GM18507 (cell line): ENCODE data around the gene STYXL1.
"Not testable (repeated sequence)": the region's sequence is repeated elsewhere in the genome, so short reads cannot be mapped to it uniquely, and the experiment has no call there.

Source experiments
- DNase-seq: peaks from one replicate; pipeline ENCODE4 v3.0.0; 2011; ENCODE audit warnings: low read depth; ENCODE audit not compliant: insufficient read length; ENCODE audit errors: extremely low spot score
- FAIRE-seq: peaks from 2 replicates; lab custom pipeline; 2011; peaks lifted over from hg19 to GRCh38; lab: Jason Lieb, UNC

The STYXL1 gene, protein sequence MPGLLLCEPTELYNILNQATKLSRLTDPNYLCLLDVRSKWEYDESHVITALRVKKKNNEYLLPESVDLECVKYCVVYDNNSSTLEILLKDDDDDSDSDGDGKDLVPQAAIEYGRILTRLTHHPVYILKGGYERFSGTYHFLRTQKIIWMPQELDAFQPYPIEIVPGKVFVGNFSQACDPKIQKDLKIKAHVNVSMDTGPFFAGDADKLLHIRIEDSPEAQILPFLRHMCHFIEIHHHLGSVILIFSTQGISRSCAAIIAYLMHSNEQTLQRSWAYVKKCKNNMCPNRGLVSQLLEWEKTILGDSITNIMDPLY

DNA sequence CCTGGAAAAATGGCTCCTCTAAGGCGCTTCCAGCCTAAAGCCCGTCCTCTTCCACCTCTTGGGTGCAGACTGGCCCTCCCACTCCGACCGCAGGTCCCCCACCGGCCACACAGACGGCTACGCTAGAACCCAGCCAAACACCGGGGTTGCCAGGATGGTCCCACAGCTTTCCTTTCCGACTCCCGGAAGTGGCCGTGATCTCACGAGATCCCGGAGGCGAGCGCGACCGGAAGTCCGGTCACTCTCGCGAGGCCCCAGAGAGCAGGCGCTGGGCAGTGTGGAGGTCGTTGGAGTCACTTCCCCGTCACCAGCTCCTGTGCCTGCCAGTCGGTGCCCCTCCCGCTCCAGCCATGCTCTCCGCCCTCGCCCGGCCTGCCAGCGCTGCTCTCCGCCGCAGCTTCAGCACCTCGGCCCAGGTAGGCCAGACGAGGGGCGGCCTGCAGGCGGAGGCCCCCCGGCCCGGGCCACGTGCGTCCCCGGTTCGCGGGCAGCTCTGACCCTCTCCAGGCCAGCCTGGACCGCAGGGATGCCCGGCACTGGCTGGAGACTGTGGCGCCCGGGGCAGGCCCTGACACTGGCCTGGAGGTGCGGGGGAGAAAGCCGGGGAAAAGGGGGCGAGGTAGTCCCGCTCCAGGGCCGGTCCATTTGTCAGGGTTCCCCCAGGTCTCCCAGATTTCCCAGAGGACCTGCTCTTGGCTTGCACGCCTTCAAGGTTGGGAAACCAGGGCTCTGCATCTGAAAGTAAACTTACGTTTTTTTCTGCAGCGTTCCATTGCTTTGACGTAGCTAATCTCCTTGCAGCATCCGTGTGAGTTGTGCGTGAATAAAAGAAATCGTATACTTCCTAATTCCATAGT is at the start of gene STYXL1, which contains the start of gene MDH2:
STYXL1 (minus strand) TSS at position 190 of the 857 bp plus-strand sequence. CDS start 17,477 bp downstream, outside the sequence.
MDH2 (plus strand) TSS at position 296 of the 857 bp plus-strand sequence; CDS start at position 351, 55 bp downstream.
- FAIRE-seq (peak; percentile 84), DNase-seq (peak; percentile 93)

GRCh38 chr7:76095908-76096307 is 48.1 kb upstream of the STYXL1 start:
- no peak for DNase-seq
- FAIRE-seq = no peak

DNA sequence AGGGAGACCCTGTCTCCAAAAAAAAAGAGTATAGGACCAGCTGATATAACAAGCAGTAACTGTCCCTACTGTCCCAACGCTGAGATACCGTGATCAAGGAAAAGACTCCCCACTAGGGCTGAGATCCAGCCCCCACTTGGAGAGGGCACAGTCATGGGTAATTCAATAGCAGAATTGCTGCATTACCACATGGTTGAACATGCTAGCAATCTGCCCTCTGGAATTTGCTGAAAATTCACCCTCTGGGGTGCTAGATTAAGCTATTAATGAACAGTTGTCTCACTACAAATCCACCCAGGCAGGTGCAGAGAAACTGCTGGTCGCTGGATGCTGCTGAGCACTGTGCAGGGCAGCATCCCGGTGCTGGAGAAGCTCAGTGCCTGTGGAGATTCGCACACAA is 46.5 kb upstream of the STYXL1 start:
- not testable (repeated sequence) for FAIRE-seq, DNase-seq

DNA sequence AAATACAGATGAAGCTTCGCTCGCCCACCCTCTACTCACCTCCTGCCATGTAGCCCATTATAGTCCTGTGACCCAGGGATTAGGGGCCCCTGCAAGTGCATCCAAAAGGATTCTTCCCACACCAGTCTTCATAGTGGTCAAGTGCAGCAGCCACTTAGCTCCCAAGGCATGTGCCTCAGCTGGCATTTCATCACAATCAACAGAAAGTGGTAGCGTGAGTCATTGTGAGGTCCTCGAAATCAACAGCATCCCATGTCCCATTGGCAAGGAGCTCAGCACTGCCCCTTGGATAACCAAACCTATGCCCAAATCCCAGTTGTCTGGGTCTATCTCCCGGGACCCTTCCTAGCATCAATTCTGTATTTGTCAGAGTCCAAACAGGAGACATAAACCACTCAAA is 45.7 kb upstream of the STYXL1 start:
- not testable (repeated sequence) for DNase-seq, FAIRE-seq

DNA sequence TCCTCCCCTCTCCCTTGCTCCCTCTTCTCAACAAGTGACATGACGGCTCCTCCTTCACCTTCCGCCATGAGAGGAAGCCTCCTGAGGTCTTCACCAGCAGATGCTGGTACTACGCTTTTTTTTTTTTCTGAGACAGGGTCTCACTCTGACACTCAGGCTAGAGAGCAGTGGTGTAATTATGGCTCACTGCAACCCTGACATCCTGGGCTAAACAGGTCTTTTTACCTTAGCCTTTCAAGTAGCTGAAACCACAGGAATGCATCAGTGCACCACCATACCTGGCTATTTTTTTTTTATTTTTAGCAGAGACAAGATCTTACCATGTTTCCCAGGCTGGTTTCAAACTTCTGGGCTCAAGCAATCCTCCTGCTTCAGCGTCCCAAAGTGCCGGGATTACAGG is 43.7 kb upstream of the STYXL1 start:
- DNase-seq (no peak), FAIRE-seq (no peak)

- DNase-seq (no peak), FAIRE-seq (no peak)
Observed at GRCh38 chr7:76089865-76090475, 42.2 kb upstream of the STYXL1 start.

DNA sequence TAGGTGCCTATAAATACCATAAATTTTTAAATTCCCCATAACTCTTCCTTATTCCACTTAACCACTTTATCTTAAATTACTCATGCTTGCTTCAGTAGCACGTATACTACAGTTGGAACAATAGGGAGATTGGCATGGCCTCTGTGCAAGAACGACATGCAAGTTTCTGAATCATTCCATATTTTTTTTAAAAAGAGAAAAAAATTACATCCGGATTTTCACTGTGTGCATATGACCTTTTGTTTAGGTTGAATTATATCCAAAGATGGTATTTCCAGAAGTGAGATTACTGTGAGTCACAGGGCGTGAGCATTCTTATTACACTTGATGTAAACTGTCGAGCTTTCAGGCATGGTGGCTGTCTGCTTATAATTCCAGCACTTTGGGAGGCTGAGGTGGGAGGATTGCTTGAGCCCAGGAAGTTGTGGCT is 39.6 kb upstream of the STYXL1 start:
- not testable (repeated sequence) for DNase-seq, FAIRE-seq

GRCh38 chr7:76086070-76086469 is 38.3 kb upstream of the STYXL1 start:
- no peak for DNase-seq

GRCh38 chr7:76084115-76084514 is 36.3 kb upstream of the STYXL1 start:
- not testable (repeated sequence) for DNase-seq, FAIRE-seq

More at GRCh38 chr7:76086070-76086469, 38.3 kb upstream of the STYXL1 start:
- FAIRE-seq = no peak

- no peak for FAIRE-seq
Observed at GRCh38 chr7:76080204-76080603, 32.4 kb upstream of the STYXL1 start.

GRCh38 chr7:76077435-76077834 is 29.6 kb upstream of the STYXL1 start:
- FAIRE-seq = no peak
- no peak for DNase-seq

More at GRCh38 chr7:76080204-76080603, 32.4 kb upstream of the STYXL1 start:
- no peak for DNase-seq

DNA sequence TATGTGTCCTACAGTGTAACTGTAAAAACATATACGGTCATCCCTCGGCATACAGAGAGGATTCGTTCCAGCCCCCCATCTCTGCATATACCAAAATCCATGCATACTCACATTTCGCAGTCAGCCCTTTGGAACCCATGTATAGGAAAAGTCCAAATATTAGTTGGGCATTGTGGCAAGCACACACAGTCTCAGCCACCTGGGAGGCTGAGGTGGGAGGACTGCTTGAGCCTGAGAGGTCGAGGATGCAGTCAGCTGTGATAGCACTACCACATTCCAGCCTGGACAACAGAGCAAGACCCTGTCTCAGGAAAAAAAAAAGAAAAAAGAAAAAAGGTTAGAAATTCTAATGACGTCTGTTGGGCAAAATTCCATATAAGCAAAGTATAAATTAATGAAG is 29.2 kb upstream of the STYXL1 start:
- FAIRE-seq (no peak), DNase-seq (no peak)

DNA sequence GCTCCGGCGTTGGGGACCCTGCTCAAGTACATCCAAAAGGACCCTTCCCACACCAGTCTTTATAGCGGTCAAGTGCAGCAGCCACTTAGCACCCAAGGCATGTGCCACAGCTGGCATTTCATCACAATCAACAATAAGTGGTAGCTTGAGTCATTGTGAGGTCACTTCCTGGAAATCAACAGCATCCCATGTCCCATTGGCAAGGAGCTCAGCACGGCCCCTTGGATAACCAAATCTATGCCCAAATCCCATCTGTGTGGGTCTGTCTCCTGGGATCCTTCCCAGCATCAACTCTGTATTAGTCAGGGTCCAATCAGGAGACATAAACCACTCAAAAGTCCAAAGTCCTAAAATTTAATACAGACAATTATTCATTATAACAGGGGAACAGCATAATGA is 27.2 kb upstream of the STYXL1 start:
- DNase-seq (no peak), FAIRE-seq (peak; percentile 41)

GRCh38 chr7:76074306-76074971 is 26.6 kb upstream of the STYXL1 start:
- FAIRE-seq (no peak), DNase-seq (no peak)

GRCh38 chr7:76073335-76073990 is 25.7 kb upstream of the STYXL1 start:
- DNase-seq = no peak
- FAIRE-seq = no peak

DNA sequence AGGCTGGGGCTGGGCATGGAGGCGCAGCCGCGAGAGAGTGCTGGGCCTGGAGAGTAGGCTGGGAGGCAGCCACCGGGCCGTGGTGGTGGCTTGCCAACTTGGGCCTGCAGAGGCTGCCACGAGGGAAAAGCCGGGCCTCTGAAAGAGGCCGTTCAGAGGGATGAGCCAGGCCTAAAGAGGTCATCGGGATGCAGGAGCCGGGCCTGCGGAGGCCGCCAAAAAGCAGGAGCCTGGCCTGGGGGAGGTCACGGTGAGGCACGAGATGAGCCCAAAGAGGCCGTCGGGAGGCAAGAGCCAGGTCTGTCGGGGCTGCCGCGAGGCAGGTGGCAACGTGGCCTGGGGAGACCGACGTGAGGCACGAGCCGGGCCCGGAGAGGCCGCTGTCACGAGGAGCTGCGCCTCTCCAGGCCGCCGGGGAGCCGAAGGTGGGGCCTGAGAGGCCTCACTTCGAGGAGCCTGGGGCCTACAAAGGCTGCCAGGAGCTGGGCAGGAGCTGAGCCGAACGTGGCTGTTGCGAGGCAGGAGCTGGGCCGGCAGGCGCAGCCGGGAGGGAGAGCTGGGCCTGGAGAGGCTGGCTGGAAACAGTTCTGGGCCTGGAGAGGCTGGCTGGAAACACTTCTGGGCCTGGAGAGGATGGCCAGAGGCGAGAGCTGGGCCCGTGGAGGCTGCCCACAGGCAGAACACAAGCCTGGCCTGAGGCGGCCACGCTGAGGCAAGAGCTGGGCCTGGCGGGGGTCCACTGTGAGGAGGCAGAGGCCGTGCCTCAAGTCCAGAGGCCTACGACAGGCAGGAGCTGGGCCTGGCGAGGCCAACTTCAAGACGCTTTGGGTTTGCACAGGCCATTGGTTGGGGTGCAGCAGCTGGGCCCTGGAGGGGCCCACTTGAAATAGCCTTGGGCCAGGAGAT is 24.7 kb upstream of the STYXL1 start:
- no peak for FAIRE-seq
- no peak for DNase-seq

- DNase-seq (no peak), FAIRE-seq (no peak)
Observed at GRCh38 chr7:76071316-76072242, 23.8 kb upstream of the STYXL1 start.
